Psoas muscle (tissue), 8 donors: ENCODE measurements around the gene NCOA7. TPM values are rescaled to one million over a fixed set of nuclear protein-coding genes. Genes with fewer than 3 reads are reported as not detected.
A peak's percentile ranks its signal among the peaks of the same experiment; 100 is the strongest.

ENCODE experiments used
- ATAC-seq, 4 donors: fragments of 200-7000 bp; cut with Tn5 transposase; one replicate each; pipeline ENCODE4 v1.9.1; 2020; ENCODE audit warnings: moderate library complexity in 3 of 4, mild to moderate bottlenecking in 2 of 4
- DNase-seq, 2 donors: peaks; one replicate each; pipeline ENCODE4 v3.0.0-alpha.2; 2020
- H3K27ac ChIP-seq: fragments of 200-600 bp; one replicate; pipeline ENCODE4 v1.8.0; 2022
- H3K27me3 ChIP-seq, 3 donors: fragments of 200-600 bp in 1 of 3; one replicate each; pipeline versions ENCODE4 v1.6.1 to v1.8.0; 2013 to 2022; ENCODE audit warnings: low read length in 2 of 3, mild to moderate bottlenecking in 2 of 3, moderate library complexity in 1 of 3; ENCODE audit not compliant: insufficient read depth in 3 of 3
- H3K36me3 ChIP-seq, 2 donors: fragments of 200-600 bp in 1 of 2; one replicate each; pipeline versions ENCODE4 v1.6.1 to v1.8.0; 2013 to 2022; ENCODE audit warnings: low read depth in 1 of 2, mild to moderate bottlenecking in 1 of 2, moderate library complexity in 1 of 2; ENCODE audit not compliant: insufficient read depth in 1 of 2
- H3K4me1 ChIP-seq: fragments of 200-600 bp; one replicate; pipeline ENCODE4 v1.8.0; 2022
- H3K4me3 ChIP-seq: fragments of 200-600 bp; one replicate; pipeline ENCODE4 v1.8.0; 2022; ENCODE audit warnings: mild to moderate bottlenecking
- H3K9me3 ChIP-seq: fragments of 200-600 bp; one replicate; pipeline ENCODE4 v1.8.0; 2022
- WGBS, 3 donors: extraction: QIAGEN DNeasy Blood & Tissue Kit; methylation state at CpG; one replicate each; pipeline versions ENCODE4 v1.1.6 to v1.1.7; 2013; 5-methylcytosine and 5-hydroxymethylcytosine counted together
- intact Hi-C, 2 donors: fragments of 100-400 bp; cut with DNase I; formaldehyde crosslinking; loops; one replicate each; pipeline versions ENCODE4 v1.11.0 to v1.14.2; 2022
- polyA plus RNA-seq, 3 donors: library from polyadenylated mRNA; stranded (reverse); fragments of 200-250 nt; gene quantifications; one replicate each; pipeline ENCODE4 v1.2.3, GENCODE V29; 2013
- total RNA-seq, 4 donors: library from RNA; stranded (reverse); fragmentation: NEBNext Ultra II Directional in 2 of 4; extraction: Animal tissue kit (Norgen Biotek cat#: 25700) in 2 of 4; gene quantifications; one replicate each; pipeline versions ENCODE4 v1.2.1 to v1.2.4, GENCODE V29; 2021 to 2023
- TF ChIP-seq, protein P1 (sequence below): fragments of 200-600 bp; IDR thresholded peaks from one replicate; pipeline ENCODE4 v1.8.0; 2022; ENCODE audit warnings: antibody characterized with exemption
- donor health status: healthy with polysubstance abuse.
- donor health status: DM: no; HTN: no; CAD: no; lungs with moderate emphysema.
- donor health status: Bipolar disorder and iron deficiency.
- donor health status: healthy.
- donor health status: DM: yes; HTN: yes; CAD: no.
- donor health status: DM: no; HTN: no; CAD: no.
- donor health status: DM: no; HTN: no; CAD: no.
- donor health status: DM: yes; HTN: yes; CAD: no.

NCOA7 gene
- total and polyA plus RNA-seq, 7 donors = 3.1 to 22.5 (median 8.2) TPM

GRCh38 chr6:125789576-125790357, 993 bp upstream of the NCOA7 start:
- intact Hi-C loops = loop anchor here (2.0 to 5.0 kb wide), 4 partner anchors 68 to 183 kb away; partner anchors contain the start of gene HINT3 (in 1 of the 2)
- WGBS, 3 donors = 10 to 20% (median 12%) methylated on average over 18 to 19 of the region's 19 CpGs
- Histone ChIP-seq H3K36me3 (no peaks in the 10 kb centered on the region), H3K4me1 (peaks cover 13% of the 10 kb centered on the region), H3K27me3 (no peaks in the 10 kb centered on the region), H3K27ac (peak overlapping the region; percentile 91), H3K4me3 (peak overlapping the region; percentile 89), H3K9me3 (no peaks in the 10 kb centered on the region)
- DNase-seq = peak; percentile 57 to 80
- TF ChIP-seq, protein P1, sequence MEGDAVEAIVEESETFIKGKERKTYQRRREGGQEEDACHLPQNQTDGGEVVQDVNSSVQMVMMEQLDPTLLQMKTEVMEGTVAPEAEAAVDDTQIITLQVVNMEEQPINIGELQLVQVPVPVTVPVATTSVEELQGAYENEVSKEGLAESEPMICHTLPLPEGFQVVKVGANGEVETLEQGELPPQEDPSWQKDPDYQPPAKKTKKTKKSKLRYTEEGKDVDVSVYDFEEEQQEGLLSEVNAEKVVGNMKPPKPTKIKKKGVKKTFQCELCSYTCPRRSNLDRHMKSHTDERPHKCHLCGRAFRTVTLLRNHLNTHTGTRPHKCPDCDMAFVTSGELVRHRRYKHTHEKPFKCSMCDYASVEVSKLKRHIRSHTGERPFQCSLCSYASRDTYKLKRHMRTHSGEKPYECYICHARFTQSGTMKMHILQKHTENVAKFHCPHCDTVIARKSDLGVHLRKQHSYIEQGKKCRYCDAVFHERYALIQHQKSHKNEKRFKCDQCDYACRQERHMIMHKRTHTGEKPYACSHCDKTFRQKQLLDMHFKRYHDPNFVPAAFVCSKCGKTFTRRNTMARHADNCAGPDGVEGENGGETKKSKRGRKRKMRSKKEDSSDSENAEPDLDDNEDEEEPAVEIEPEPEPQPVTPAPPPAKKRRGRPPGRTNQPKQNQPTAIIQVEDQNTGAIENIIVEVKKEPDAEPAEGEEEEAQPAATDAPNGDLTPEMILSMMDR = no peak
- ATAC-seq = peak; percentile 43 to 63 (median 52)

DNA sequence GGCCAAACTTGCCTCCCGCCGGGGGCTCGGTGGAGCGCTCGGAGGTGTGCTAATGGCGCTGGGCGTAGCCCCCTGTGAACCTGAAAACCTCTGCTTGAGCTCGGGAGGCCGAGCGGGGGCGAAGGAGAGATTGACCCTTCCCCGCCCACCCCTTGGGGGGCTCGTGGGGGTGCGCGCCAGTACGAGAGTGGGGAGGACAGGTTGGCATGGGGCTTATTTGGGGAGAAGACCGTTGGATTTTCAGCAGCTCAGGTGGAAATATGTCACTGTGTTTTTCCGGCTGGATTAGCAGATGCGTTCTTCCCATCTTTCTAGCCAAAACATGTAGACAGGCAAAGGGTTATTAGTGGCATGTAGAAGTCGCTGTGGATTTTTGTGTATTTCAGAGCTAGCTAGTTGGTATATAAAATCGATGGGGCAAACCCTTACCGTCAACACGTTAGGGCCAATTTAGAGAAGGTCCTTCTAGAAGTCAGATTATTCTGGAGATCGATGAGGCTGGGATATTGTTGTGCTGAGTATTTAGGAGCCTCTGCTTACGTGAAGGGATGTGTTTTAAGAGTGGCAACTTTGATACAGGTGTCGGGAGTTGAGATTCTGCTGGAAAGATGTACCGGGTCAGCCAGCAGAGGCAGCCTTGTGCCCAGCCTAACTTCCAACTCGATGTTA, 525 bp downstream of the NCOA7 start:
- WGBS, 3 donors = 0% methylated on average over 27 to 28 of the region's 28 CpGs
- DNase-seq (no peak), ATAC-seq (peak in 1 of 4 donors; percentile 40)
- no peaks in the 10 kb centered on the region for H3K9me3 ChIP-seq
- H3K4me3 ChIP-seq = peak overlapping the region; percentile 89
- TF ChIP-seq, protein P1 = peak; percentile 37
- H3K27me3 ChIP-seq = no peaks in the 10 kb centered on the region
- no peaks in the 10 kb centered on the region for H3K36me3 ChIP-seq
- intact Hi-C loops = loop anchor here (5.0 kb wide), 3 partner anchors 66 to 181 kb away; partner anchors contain the start of gene HINT3 (in 1 of the 2)
- H3K27ac ChIP-seq = peak overlapping the region; percentile 91
- peaks cover 13% of the 10 kb centered on the region for H3K4me1 ChIP-seq

- Histone ChIP-seq H3K4me1 (peaks cover 13% of the 10 kb centered on the region), H3K4me3 (peak overlapping the region; percentile 89), H3K27ac (peak overlapping the region; percentile 91), H3K27me3 (no peaks in the 10 kb centered on the region), H3K36me3 (peaks cover 0 to 2% of the 10 kb centered on the region in 2 donors), H3K9me3 (no peaks in the 10 kb centered on the region)
- intact Hi-C loops = loop anchor here (5.0 kb wide), 3 partner anchors 66 to 181 kb away; partner anchors contain the start of gene HINT3 (in 1 of the 2)
- ATAC-seq (no peak), DNase-seq (no peak)
- TF ChIP-seq, protein P1 = no peak
These were observed 1.0 kb downstream of the NCOA7 start for GRCh38 chr6:125791820-125792165.

DNA sequence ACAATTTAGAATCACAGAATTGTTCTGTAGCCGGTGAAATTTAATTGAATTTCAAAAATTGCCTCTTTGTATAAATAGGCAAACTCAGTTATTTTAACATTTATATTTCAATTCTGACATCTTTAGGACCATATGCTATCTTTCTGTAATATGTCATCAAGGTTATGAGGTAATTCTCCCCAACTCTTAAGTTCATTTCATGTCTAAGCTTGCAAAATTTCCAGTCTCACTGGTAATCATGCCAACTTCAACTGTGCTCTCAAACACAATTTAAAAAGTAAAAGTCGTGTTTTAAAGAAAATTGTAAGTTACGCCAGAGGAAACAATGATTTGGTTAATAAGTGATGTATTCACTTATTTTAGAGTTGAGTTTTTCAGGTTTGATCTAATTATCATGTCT, 1.4 kb downstream of the NCOA7 start:
- no peak for ATAC-seq
- no peaks in the 10 kb centered on the region for H3K9me3 ChIP-seq
- H3K36me3 ChIP-seq = peaks cover 0 to 4% of the 10 kb centered on the region in 2 donors
- DNase-seq = no peak
- no peaks in the 10 kb centered on the region for H3K27me3 ChIP-seq
- H3K27ac ChIP-seq = peak overlapping the region; percentile 91
- 74 to 82% (median 80%) methylated on average over 3 of the region's 3 CpGs for WGBS, 3 donors
- H3K4me1 ChIP-seq = peaks cover 13% of the 10 kb centered on the region
- intact Hi-C loops = loop anchor here (5.0 kb wide), 3 partner anchors 65 to 180 kb away; partner anchors contain the start of gene HINT3 (in 1 of the 2)
- peak overlapping the region; percentile 89 for H3K4me3 ChIP-seq
- TF ChIP-seq, protein P1 = no peak
